HCT116 (cell line): ENCODE data around the gene LDB2. TPM values are rescaled to one million over a fixed set of nuclear protein-coding genes. Genes with fewer than 3 reads are reported as not detected.

Source experiments
- ATAC-seq: fragments of 200-7000 bp; cut with Tn5 transposase; 2 replicates; pipeline ENCODE4 v1.9.1; 2020; ENCODE audit warnings: mild to moderate bottlenecking, moderate library complexity
- BruUV-seq: library from RNA; stranded (reverse); fragments of 400-500 nt; replicated peaks from 2 replicates; lab custom pipeline; 2021; lab: Mats Ljungman, UMichigan
- CTCF ChIA-PET: fragments of 300-600 bp; sonication (Branson Sonifier 250); formaldehyde crosslinking; loops from one replicate; lab custom pipeline; 2021; ENCODE audit warnings: antibody characterized with exemption; lab: Charles Lee
- POLR2A ChIA-PET: fragments of 300-600, 350-600 bp; sonication (Branson Sonifier 250); formaldehyde crosslinking; loops from one replicate; lab custom pipeline; 2021; ENCODE audit warnings: antibody characterized with exemption; lab: Charles Lee
- RAD21 ChIA-PET, 2 experiments: fragments of 300-600 bp; sonication (Branson Sonifier 250); formaldehyde crosslinking; loops; one replicate each; lab custom pipeline; 2023; ENCODE audit warnings: low total read pairs in 2 of 2; ENCODE audit not compliant: uncharacterized antibody in 2 of 2, unreplicated experiment in 2 of 2, low non-redundant PET in 1 of 2; lab: Charles Lee
- DNase-seq: peaks from one replicate; pipeline ENCODE4 v3.0.0-alpha.2; 2010; ENCODE audit warnings: low read depth, low spot score
- H2AFZ ChIP-seq: fragments of 200-600 bp; shearing (Covaris generic), sonication (generic); 2 replicates; pipeline ENCODE4 v1.6.1; 2017; ENCODE audit warnings: low read depth, mixed run types, mixed read lengths, antibody characterized with exemption, low read length; ENCODE audit not compliant: poor library complexity, severe bottlenecking
- H3K27ac ChIP-seq: 2 replicates; pipeline ENCODE4 v1.5.1; 2012; ENCODE audit warnings: low read depth, low read length
- H3K27me3 ChIP-seq: fragments of 200-600 bp; sonication (generic); 2 replicates; pipeline ENCODE4 v1.6.1; 2016; ENCODE audit warnings: mixed run types, low read length, mixed read lengths; ENCODE audit not compliant: insufficient read depth
- H3K36me3 ChIP-seq, 2 experiments: fragments of 200-500 bp in 1 of 2; fragments of 200-600 bp in 1 of 2; sonication (Bioruptor generic) in 1 of 2; sonication (generic) in 1 of 2; 2 replicates each; pipeline versions ENCODE4 v1.5.1 to v1.6.1; 2014 to 2016; ENCODE audit warnings: low read length in 2 of 2, inconsistent platforms in 1 of 2, mixed read lengths in 1 of 2, mixed run types in 1 of 2; ENCODE audit not compliant: insufficient read depth in 2 of 2, control insufficient read depth in 1 of 2
- H3K4me1 ChIP-seq, 2 experiments: fragments of 200-600 bp in 1 of 2; sonication (generic) in 1 of 2; 2 replicates each; pipeline versions ENCODE4 v1.5.1 to v1.6.1; 2012 to 2017; ENCODE audit warnings: low read length in 2 of 2, inconsistent platforms in 1 of 2, mild to moderate bottlenecking in 1 of 2, mixed read lengths in 1 of 2, mixed run types in 1 of 2, moderate library complexity in 1 of 2; ENCODE audit not compliant: insufficient read depth in 2 of 2, control insufficient read depth in 1 of 2
- H3K4me2 ChIP-seq: fragments of 200-600 bp; sonication (generic); 2 replicates; pipeline ENCODE4 v1.6.1; 2017; ENCODE audit warnings: mixed run types, low read length, mixed read lengths
- H3K4me3 ChIP-seq, 2 experiments: fragments of 200-600 bp in 1 of 2; sonication (generic) in 1 of 2; replicated peaks in 1 of 2; 2 replicates each; pipeline ENCODE4 v1.5.1; 2011 to 2016; ENCODE audit warnings: low read length in 2 of 2, control low read depth in 1 of 2, low read depth in 1 of 2, mild to moderate bottlenecking in 1 of 2, mixed read lengths in 1 of 2, mixed run types in 1 of 2
- H3K79me2 ChIP-seq: fragments of 200-600 bp; sonication (generic); 2 replicates; pipeline ENCODE4 v1.6.1; 2017; ENCODE audit warnings: mild to moderate bottlenecking, mixed run types, low read length, moderate library complexity, mixed read lengths; ENCODE audit not compliant: insufficient read depth
- H3K9ac ChIP-seq: fragments of 200-600 bp; sonication (generic); 2 replicates; pipeline ENCODE4 v1.6.1; 2016; ENCODE audit warnings: low read length, mixed read lengths
- H3K9me2 ChIP-seq: fragments of 200-600 bp; sonication (generic), shearing (Covaris generic); 2 replicates; pipeline ENCODE4 v1.6.1; 2017; ENCODE audit warnings: mixed run types, mild to moderate bottlenecking, moderate library complexity; ENCODE audit not compliant: insufficient read depth
- H3K9me3 ChIP-seq, 2 experiments: fragments of 200-500 bp in 1 of 2; fragments of 200-600 bp in 1 of 2; sonication (Bioruptor generic) in 1 of 2; sonication (generic) in 1 of 2; 2 replicates each; pipeline ENCODE4 v1.6.1; 2014 to 2017; ENCODE audit warnings: low read length in 2 of 2, mixed read lengths in 2 of 2, inconsistent platforms in 1 of 2, low read depth in 1 of 2, mild to moderate bottlenecking in 1 of 2, mixed run types in 1 of 2, moderate library complexity in 1 of 2; ENCODE audit not compliant: control insufficient read depth in 1 of 2, insufficient read depth in 1 of 2
- H4K20me1 ChIP-seq: fragments of 200-600 bp; sonication (generic), shearing (Covaris generic); 2 replicates; pipeline ENCODE4 v1.6.1; 2017; ENCODE audit warnings: mixed run types, mild to moderate bottlenecking, moderate library complexity; ENCODE audit not compliant: insufficient read depth
- ATF3 ChIP-seq: IDR thresholded peaks from 2 replicates; pipeline ENCODE4 v1.6.1; 2012
- EGR1 ChIP-seq: IDR thresholded peaks from 2 replicates; pipeline ENCODE4 v1.6.1; 2012; ENCODE audit warnings: low read depth
- ELF1 ChIP-seq: IDR thresholded peaks from 2 replicates; pipeline ENCODE4 v1.6.1; 2012; ENCODE audit warnings: low read depth, borderline replicate concordance
- EZH2 ChIP-seq: fragments of 200-600 bp; sonication (generic); IDR thresholded peaks from 2 replicates; pipeline ENCODE4 v1.6.1; 2017; ENCODE audit warnings: antibody characterized with exemption, mixed run types
- POLR2A ChIP-seq: IDR thresholded peaks from 2 replicates; pipeline ENCODE4 v1.7.0; 2011; ENCODE audit warnings: borderline replicate concordance; ENCODE audit not compliant: insufficient read depth, insufficient read length; ENCODE audit errors: extremely low read depth
- POLR2AphosphoS5 ChIP-seq: IDR thresholded peaks from 2 replicates; pipeline ENCODE4 v1.6.1; 2011; ENCODE audit warnings: mild to moderate bottlenecking, low read depth, low read length, moderate library complexity
- RAD21 ChIP-seq: IDR thresholded peaks from 2 replicates; pipeline ENCODE4 v1.6.1; 2012; ENCODE audit warnings: low read depth, mild to moderate bottlenecking
- REST ChIP-seq: IDR thresholded peaks from 2 replicates; pipeline ENCODE4 v1.6.1; 2012; ENCODE audit warnings: low read depth
- SIN3A ChIP-seq: IDR thresholded peaks from 2 replicates; pipeline ENCODE4 v1.6.1; 2012; ENCODE audit warnings: low read depth
- SRF ChIP-seq: IDR thresholded peaks from 2 replicates; pipeline ENCODE4 v1.6.1; 2012; ENCODE audit warnings: low read depth
- YY1 ChIP-seq: IDR thresholded peaks from 2 replicates; pipeline ENCODE4 v1.6.1; 2011; ENCODE audit warnings: low read length, low read depth, moderate library complexity, mild to moderate bottlenecking; ENCODE audit not compliant: insufficient replicate concordance; ENCODE audit errors: extremely low read depth
- ZBTB33 ChIP-seq: IDR thresholded peaks from 2 replicates; pipeline ENCODE4 v1.6.1; 2011; ENCODE audit warnings: mild to moderate bottlenecking, low read length, moderate library complexity; ENCODE audit not compliant: insufficient replicate concordance; ENCODE audit errors: extremely low read depth
- intact Hi-C: fragments of 100-400 bp; cut with micrococcal nuclease; formaldehyde crosslinking; loops from 2 replicates; pipeline ENCODE4 v1.10.0; 2022
- total RNA-seq: library from RNA; stranded (reverse); gene quantifications from one replicate; pipeline ENCODE4 v1.2.1, GENCODE V29; 2021; ENCODE audit not compliant: unreplicated experiment

Gene LDB2
- total RNA-seq, 1 experiment from 2014 or later = 0.12 TPM

- no peaks in the 10 kb centered on the region for H3K79me2 ChIP-seq
- ChIA-PET CTCF (no interaction called here), POLR2A (no interaction called here)
- H3K9me3 ChIP-seq = no peaks in the 10 kb centered on the region
- H3K4me2 ChIP-seq = no peak overlapping the region
- H3K4me1 ChIP-seq = no peaks in the 10 kb centered on the region
- H3K4me3 ChIP-seq = no peak overlapping the region
- no TSS peak for BruUV-seq
- H3K36me3 ChIP-seq = no peaks in the 10 kb centered on the region
- intact Hi-C loops = no loop called here
- H4K20me1 ChIP-seq = no peaks in the 10 kb centered on the region
- ATAC-seq = no peak
- H3K27me3 ChIP-seq = 0 out of 2 replicates have a peak, but pooled peaks cover 3% of the 10 kb centered on the region
- TF ChIP-seq ZBTB33 (no peak), SIN3A (no peak), ATF3 (no peak), POLR2A (no peak), SRF (no peak), RAD21 (no peak), EZH2 (no peak), POLR2AphosphoS5 (no peak), EGR1 (no peak), YY1 (no peak), REST (no peak), ELF1 (no peak)
- TF ChIP-seq, all 23 proteins: peak for 0
- Histone ChIP-seq H3K27ac (no peak overlapping the region), H3K9me2 (no peaks in the 10 kb centered on the region), H2AFZ (no peak overlapping the region), H3K9ac (no peak overlapping the region)
- DNase-seq = no peak
- RAD21 ChIA-PET = no interaction called here
Observed at GRCh38 chr4:16881151-16881884, 17.1 kb downstream of the LDB2 start.
